ENCODE results near the gene ADCY2. TPM values are rescaled to one million over a fixed set of nuclear protein-coding genes. Genes with fewer than 3 reads are reported as not detected.

Gene ADCY2
- polyA plus RNA-seq, 1 of the 3 experiments (the other 2 are of a cell fraction), result not detected

DNA sequence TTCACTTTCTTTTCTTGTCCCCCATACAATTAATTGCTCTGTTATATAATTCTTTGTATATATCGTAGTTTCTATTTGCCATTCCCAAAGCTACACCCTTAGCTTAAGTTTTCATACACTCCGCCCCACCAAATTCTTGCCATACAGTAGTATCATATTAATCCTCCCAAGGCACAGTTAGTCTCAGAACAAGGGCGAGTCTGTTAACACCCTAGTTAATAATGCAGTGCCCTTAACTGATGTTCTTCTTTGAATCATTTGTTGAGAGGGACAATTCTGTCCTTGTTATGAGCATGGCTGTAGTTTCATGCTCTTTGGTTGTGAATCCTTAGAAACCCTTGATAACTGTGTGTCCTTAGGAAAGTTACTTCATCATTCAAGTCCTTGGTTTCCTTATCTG lies 248.8 kb downstream of the ADCY2 start:
- Histone ChIP-seq H3K27me3 (ENCODE audit: insufficient read depth) (no peaks in the 10 kb centered on the region), H2AFZ (ENCODE audit: low read depth) (no peak overlapping the region), H3K36me3 (replicated peaks in 1 of 2; ENCODE audit: control insufficient read depth in 1 of 2, insufficient read depth in 2 of 2, low read length in 1 of 2) (no peaks in the 10 kb centered on the region), H3K9me2 (no peaks in the 10 kb centered on the region), H3K4me3 (ENCODE audit: low read depth in 2 of 2, low read length in 1 of 2) (no peak overlapping the region), H3K9me3 (no peaks in the 10 kb centered on the region), H3K4me1 (ENCODE audit: control insufficient read depth in 1 of 2, insufficient read depth in 2 of 2, low read depth in 1 of 2, low read length in 1 of 2) (no peaks in the 10 kb centered on the region), H3K9ac (no peak overlapping the region), H3K27ac (ENCODE audit: low read depth in 2 of 2, low read length in 1 of 2) (no peak overlapping the region), H3K4me2 (no peak overlapping the region), H3K79me2 (ENCODE audit: insufficient read depth) (no peaks in the 10 kb centered on the region), H4K20me1 (ENCODE audit: insufficient read depth) (no peaks in the 10 kb centered on the region), H3F3A (replicated peaks; ENCODE audit: insufficient read depth) (no peaks in the 10 kb centered on the region)
- CTCF ChIA-PET, result no interaction called here
- DNase-seq, result no peak
- WGBS (ENCODE audit: low lambda C conversion rate), result 18% methylated on average over 3 of the region's 3 CpGs
- TF ChIP-seq, protein P1, sequence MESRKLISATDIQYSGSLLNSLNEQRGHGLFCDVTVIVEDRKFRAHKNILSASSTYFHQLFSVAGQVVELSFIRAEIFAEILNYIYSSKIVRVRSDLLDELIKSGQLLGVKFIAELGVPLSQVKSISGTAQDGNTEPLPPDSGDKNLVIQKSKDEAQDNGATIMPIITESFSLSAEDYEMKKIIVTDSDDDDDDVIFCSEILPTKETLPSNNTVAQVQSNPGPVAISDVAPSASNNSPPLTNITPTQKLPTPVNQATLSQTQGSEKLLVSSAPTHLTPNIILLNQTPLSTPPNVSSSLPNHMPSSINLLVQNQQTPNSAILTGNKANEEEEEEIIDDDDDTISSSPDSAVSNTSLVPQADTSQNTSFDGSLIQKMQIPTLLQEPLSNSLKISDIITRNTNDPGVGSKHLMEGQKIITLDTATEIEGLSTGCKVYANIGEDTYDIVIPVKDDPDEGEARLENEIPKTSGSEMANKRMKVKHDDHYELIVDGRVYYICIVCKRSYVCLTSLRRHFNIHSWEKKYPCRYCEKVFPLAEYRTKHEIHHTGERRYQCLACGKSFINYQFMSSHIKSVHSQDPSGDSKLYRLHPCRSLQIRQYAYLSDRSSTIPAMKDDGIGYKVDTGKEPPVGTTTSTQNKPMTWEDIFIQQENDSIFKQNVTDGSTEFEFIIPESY (IDR thresholded peaks at IDR 0.05; ENCODE audit: borderline replicate concordance, low read depth), result no peak
- no peak for TF ChIP-seq RFX5 (IDR thresholded peaks at IDR 0.05; ENCODE audit: low read length)
- TF ChIP-seq FOSL2 (IDR thresholded peaks at IDR 0.05; ENCODE audit: borderline replicate concordance, low read depth), result no peak
- no peak for TF ChIP-seq POLR2AphosphoS5 (IDR thresholded peaks at IDR 0.05; ENCODE audit: low read depth, low read length)
- TF ChIP-seq TCF12 (IDR thresholded peaks at IDR 0.05), result no peak
- TF ChIP-seq, protein P2, sequence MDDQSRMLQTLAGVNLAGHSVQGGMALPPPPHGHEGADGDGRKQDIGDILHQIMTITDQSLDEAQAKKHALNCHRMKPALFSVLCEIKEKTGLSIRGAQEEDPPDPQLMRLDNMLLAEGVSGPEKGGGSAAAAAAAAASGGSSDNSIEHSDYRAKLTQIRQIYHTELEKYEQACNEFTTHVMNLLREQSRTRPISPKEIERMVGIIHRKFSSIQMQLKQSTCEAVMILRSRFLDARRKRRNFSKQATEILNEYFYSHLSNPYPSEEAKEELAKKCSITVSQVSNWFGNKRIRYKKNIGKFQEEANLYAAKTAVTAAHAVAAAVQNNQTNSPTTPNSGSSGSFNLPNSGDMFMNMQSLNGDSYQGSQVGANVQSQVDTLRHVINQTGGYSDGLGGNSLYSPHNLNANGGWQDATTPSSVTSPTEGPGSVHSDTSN (IDR thresholded peaks at IDR 0.05), result no peak
- TF ChIP-seq, protein P3, sequence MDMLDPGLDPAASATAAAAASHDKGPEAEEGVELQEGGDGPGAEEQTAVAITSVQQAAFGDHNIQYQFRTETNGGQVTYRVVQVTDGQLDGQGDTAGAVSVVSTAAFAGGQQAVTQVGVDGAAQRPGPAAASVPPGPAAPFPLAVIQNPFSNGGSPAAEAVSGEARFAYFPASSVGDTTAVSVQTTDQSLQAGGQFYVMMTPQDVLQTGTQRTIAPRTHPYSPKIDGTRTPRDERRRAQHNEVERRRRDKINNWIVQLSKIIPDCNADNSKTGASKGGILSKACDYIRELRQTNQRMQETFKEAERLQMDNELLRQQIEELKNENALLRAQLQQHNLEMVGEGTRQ (IDR thresholded peaks at IDR 0.05; ENCODE audit: borderline replicate concordance, low read depth, low read length), result no peak
- POLR2A ChIA-PET, result no interaction called here

DNA sequence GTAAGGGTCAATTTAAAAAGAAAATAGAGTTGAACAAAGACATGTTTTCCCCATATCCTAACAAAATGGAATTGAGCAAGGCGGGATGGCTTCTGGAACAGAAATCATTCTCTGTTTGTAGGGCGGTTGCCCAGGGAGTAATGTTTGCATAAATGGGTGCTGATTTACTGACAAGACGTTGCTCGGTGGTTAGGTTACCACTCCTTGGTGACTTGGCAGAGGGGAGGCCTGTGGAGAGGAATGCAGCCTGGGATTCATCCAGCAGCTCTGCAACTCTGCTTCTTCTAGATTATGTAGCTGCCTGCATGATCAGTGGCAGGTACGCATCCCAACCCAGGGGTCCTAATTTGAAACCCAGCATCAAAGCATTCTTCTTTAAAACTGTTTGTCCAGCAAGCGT lies 254.8 kb downstream of the ADCY2 start:
- Histone ChIP-seq H3K9ac (no peak overlapping the region), H3K36me3 (replicated peaks in 1 of 2; ENCODE audit: control insufficient read depth in 1 of 2, insufficient read depth in 2 of 2, low read length in 1 of 2) (no peaks in the 10 kb centered on the region), H3K9me2 (no peaks in the 10 kb centered on the region), H3K9me3 (no peaks in the 10 kb centered on the region), H2AFZ (ENCODE audit: low read depth) (no peak overlapping the region), H3K79me2 (ENCODE audit: insufficient read depth) (no peaks in the 10 kb centered on the region), H4K20me1 (ENCODE audit: insufficient read depth) (no peaks in the 10 kb centered on the region), H3K4me1 (ENCODE audit: control insufficient read depth in 1 of 2, insufficient read depth in 2 of 2, low read depth in 1 of 2, low read length in 1 of 2) (no peaks in the 10 kb centered on the region), H3K4me2 (no peak overlapping the region), H3K27me3 (ENCODE audit: insufficient read depth) (no peaks in the 10 kb centered on the region; the same call in 1 of the 2 replicates), H3K27ac (ENCODE audit: low read depth in 2 of 2, low read length in 1 of 2) (no peak overlapping the region), H3F3A (replicated peaks; ENCODE audit: insufficient read depth) (no peaks in the 10 kb centered on the region), H3K4me3 (ENCODE audit: low read depth in 2 of 2, low read length in 1 of 2) (no peak overlapping the region)
- TF ChIP-seq FOXM1 (IDR thresholded peaks at IDR 0.05; ENCODE audit: low read depth), result no peak
- TF ChIP-seq, protein P4, sequence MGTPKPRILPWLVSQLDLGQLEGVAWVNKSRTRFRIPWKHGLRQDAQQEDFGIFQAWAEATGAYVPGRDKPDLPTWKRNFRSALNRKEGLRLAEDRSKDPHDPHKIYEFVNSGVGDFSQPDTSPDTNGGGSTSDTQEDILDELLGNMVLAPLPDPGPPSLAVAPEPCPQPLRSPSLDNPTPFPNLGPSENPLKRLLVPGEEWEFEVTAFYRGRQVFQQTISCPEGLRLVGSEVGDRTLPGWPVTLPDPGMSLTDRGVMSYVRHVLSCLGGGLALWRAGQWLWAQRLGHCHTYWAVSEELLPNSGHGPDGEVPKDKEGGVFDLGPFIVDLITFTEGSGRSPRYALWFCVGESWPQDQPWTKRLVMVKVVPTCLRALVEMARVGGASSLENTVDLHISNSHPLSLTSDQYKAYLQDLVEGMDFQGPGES (IDR thresholded peaks at IDR 0.05; ENCODE audit: low read depth, low read length), result no peak
- TF ChIP-seq EP300 (IDR thresholded peaks at IDR 0.05; ENCODE audit: borderline replicate concordance in 1 of 2, low read depth in 1 of 2, low read length in 1 of 2), result no peak
- no peak for TF ChIP-seq RAD21 (IDR thresholded peaks at IDR 0.05; ENCODE audit: low read length)
- TF ChIP-seq, protein P1 (IDR thresholded peaks at IDR 0.05; ENCODE audit: borderline replicate concordance, low read depth), result no peak
- no peak for TF ChIP-seq SMC3 (IDR thresholded peaks at IDR 0.05; ENCODE audit: low read depth, low read length)
- no peak for TF ChIP-seq MEF2A (IDR thresholded peaks at IDR 0.05; ENCODE audit: borderline replicate concordance, low read depth)
- no peak for TF ChIP-seq TCF12 (IDR thresholded peaks at IDR 0.05)
- no peak for TF ChIP-seq TEAD4 (IDR thresholded peaks at IDR 0.05; ENCODE audit: borderline replicate concordance, insufficient read depth)
- no peak for TF ChIP-seq FOSL2 (IDR thresholded peaks at IDR 0.05; ENCODE audit: borderline replicate concordance, low read depth)
- TF ChIP-seq MXI1 (IDR thresholded peaks at IDR 0.05; ENCODE audit: low read depth, low read length), result no peak
- no peak for TF ChIP-seq NRF1 (IDR thresholded peaks at IDR 0.05; ENCODE audit: low read depth, low read length)
- no peak for TF ChIP-seq GATA2 (CRISPR knock-in tag; IDR thresholded peaks at IDR 0.05)
- no peak for TF ChIP-seq TAF1 (IDR thresholded peaks at IDR 0.05; ENCODE audit: borderline replicate concordance, low read depth, low read length)
- DNase-seq, result no peak
- 15% methylated on average over 6 of the region's 6 CpGs for WGBS (ENCODE audit: low lambda C conversion rate)
- POLR2A ChIA-PET, result no interaction called here
- CTCF ChIA-PET, result no interaction called here

Measured in SK-N-SH (cell line).